ENCODE results near the gene OXSR1.

- TF ChIP-seq CTCF (IDR thresholded peaks at IDR 0.05; ENCODE audit: low read depth, low read length) (no peak), EZH2phosphoT487 (IDR thresholded peaks at IDR 0.05; ENCODE audit: low read depth) (no peak)
Measured at GRCh38 chr3:38265604-38266307, 100.4 kb downstream of the OXSR1 start, which contains the start of gene SLC22A13.
